ENCODE data around the gene ITGB1.

ITGB1 gene

GRCh38 chr10:32954545-32955298 lies 3.3 kb downstream of the ITGB1 start:
- DNase-seq = no peak

- DNase-seq = no peak
Observed at GRCh38 chr10:32954080-32954479, 4.0 kb downstream of the ITGB1 start.

GRCh38 chr10:32953277-32953927 lies 4.6 kb downstream of the ITGB1 start:
- DNase-seq = no peak

GRCh38 chr10:32952541-32953276 lies 5.3 kb downstream of the ITGB1 start:
- DNase-seq = no peak

GRCh38 chr10:32952094-32952493 lies 5.9 kb downstream of the ITGB1 start:
- no peak for DNase-seq

GRCh38 chr10:32951111-32951510 lies 6.9 kb downstream of the ITGB1 start:
- DNase-seq = no peak

GRCh38 chr10:32950591-32951108 lies 7.4 kb downstream of the ITGB1 start:
- DNase-seq = no peak

- no peak for DNase-seq
Observed at GRCh38 chr10:32949221-32949678, 8.8 kb downstream of the ITGB1 start.

- no peak for DNase-seq
Observed at GRCh38 chr10:32948451-32948850, 9.6 kb downstream of the ITGB1 start.

- no peak for DNase-seq
Observed at GRCh38 chr10:32947586-32947985, 10.4 kb downstream of the ITGB1 start.

GRCh38 chr10:32946108-32946507 lies 11.9 kb downstream of the ITGB1 start:
- no peak for DNase-seq

- no peak for DNase-seq
Observed at GRCh38 chr10:32943854-32944661, 14.0 kb downstream of the ITGB1 start.

GRCh38 chr10:32943395-32943794 lies 14.6 kb downstream of the ITGB1 start:
- DNase-seq = no peak

GRCh38 chr10:32942081-32942480 lies 15.9 kb downstream of the ITGB1 start:
- no peak for DNase-seq

- no peak for DNase-seq
Observed at GRCh38 chr10:32941357-32941756, 16.7 kb downstream of the ITGB1 start.

- DNase-seq = no peak
Observed at GRCh38 chr10:32940321-32941301, 17.4 kb downstream of the ITGB1 start.

GRCh38 chr10:32939296-32940111 lies 18.5 kb downstream of the ITGB1 start:
- DNase-seq = no peak

- no peak for DNase-seq
Observed at GRCh38 chr10:32938554-32939061, 19.4 kb downstream of the ITGB1 start.

GRCh38 chr10:32937911-32938424 lies 20.1 kb downstream of the ITGB1 start:
- no peak for DNase-seq

GRCh38 chr10:32932225-32932729 lies 25.8 kb downstream of the ITGB1 start:
- DNase-seq = no peak

Measured in activated CD4-positive, alpha-beta T cell treated with anti-CD3 and anti-CD28 coated beads for 1 hour (primary cell).